ENCODE measurements around the gene EXOSC3. TPM values are rescaled to one million over a fixed set of nuclear protein-coding genes. Genes with fewer than 3 reads are reported as not detected.
"Not testable (repeated sequence)": the region's sequence is repeated elsewhere in the genome, so short reads cannot be mapped to it uniquely, and the experiment has no call there.

Gene EXOSC3
- total RNA-seq, 4 donors from 2014 or later = 32.0 to 63.5 (median 44.7) TPM

DNA sequence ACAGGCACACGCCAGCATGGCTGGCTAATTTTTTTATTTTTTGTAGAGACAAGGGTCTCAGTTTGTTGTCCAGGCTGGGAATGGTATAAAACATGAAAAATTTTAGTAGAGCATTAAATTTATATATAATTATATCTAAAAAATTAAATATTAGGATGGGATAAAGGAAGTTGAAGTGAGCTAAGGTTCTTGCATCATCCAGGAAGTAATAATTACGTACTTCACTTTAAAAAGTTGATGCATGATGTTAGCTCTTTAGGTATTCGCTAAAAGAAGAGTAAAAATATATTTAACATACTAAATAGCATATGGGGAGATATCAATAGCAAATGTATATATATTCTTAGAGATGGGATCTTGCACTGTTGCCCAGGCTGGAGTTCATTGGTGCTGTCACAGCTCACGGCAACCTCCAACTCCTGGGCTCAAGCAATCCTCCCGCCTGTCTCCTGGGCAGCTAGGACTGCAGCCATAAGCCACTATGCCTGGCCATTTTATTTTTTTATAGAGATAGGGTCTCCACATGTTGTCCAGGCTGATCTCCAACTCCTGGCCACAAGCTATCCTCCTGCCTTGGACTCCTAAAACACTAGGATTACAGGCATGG lies 28.0 kb upstream of the EXOSC3 start:
- no peak for DNase-seq
- no peaks in the 10 kb centered on the region for H3K27me3 ChIP-seq
- no peaks in the 10 kb centered on the region for H3K36me3 ChIP-seq
- H3K9me3 ChIP-seq = no peaks in the 10 kb centered on the region
- no peaks in the 10 kb centered on the region for H3K4me1 ChIP-seq
- H3K27ac ChIP-seq = no peak overlapping the region
- no peak overlapping the region for H3K4me3 ChIP-seq
- TF ChIP-seq, protein P1, sequence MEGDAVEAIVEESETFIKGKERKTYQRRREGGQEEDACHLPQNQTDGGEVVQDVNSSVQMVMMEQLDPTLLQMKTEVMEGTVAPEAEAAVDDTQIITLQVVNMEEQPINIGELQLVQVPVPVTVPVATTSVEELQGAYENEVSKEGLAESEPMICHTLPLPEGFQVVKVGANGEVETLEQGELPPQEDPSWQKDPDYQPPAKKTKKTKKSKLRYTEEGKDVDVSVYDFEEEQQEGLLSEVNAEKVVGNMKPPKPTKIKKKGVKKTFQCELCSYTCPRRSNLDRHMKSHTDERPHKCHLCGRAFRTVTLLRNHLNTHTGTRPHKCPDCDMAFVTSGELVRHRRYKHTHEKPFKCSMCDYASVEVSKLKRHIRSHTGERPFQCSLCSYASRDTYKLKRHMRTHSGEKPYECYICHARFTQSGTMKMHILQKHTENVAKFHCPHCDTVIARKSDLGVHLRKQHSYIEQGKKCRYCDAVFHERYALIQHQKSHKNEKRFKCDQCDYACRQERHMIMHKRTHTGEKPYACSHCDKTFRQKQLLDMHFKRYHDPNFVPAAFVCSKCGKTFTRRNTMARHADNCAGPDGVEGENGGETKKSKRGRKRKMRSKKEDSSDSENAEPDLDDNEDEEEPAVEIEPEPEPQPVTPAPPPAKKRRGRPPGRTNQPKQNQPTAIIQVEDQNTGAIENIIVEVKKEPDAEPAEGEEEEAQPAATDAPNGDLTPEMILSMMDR (IDR thresholded peaks at IDR 0.05) = no peak
- TF ChIP-seq POLR2A (IDR thresholded peaks at IDR 0.05) = no peak

- TF ChIP-seq, protein P1 (IDR thresholded peaks at IDR 0.05) = no peak
- TF ChIP-seq POLR2A (IDR thresholded peaks at IDR 0.05) = no peak
- no peaks in the 10 kb centered on the region for H3K4me1 ChIP-seq
- no peaks in the 10 kb centered on the region for H3K36me3 ChIP-seq
- no peak overlapping the region for H3K4me3 ChIP-seq
- H3K27me3 ChIP-seq = no peaks in the 10 kb centered on the region
- H3K27ac ChIP-seq = no peak overlapping the region
- H3K9me3 ChIP-seq = no peaks in the 10 kb centered on the region
- DNase-seq = no peak
Measured at GRCh38 chr9:37811906-37812476, 27.1 kb upstream of the EXOSC3 start.

DNA sequence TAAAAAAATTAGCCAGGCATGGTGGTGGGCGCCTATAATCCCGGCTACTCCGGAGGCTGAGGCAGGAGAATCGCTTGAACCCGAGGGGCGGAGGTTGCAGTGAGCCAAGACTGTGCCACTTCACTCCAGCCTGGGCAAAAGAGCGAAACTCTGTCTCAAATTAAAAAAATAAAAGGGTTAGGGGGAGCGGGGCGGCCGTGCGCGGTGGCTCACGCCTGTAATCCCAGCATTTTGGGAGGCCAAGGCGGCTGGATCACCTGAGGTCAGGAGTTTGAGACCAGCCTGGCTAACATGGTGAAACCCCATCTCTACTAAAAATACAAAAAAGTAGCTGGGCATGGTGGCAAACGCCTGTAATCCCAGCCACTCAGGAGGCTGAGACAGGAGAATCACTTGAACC lies 24.8 kb upstream of the EXOSC3 start:
- H3K27me3 ChIP-seq, H3K9me3 ChIP-seq, H3K27ac ChIP-seq, H3K4me1 ChIP-seq, H3K4me3 ChIP-seq, H3K36me3 ChIP-seq, DNase-seq: not testable (repeated sequence)

DNA sequence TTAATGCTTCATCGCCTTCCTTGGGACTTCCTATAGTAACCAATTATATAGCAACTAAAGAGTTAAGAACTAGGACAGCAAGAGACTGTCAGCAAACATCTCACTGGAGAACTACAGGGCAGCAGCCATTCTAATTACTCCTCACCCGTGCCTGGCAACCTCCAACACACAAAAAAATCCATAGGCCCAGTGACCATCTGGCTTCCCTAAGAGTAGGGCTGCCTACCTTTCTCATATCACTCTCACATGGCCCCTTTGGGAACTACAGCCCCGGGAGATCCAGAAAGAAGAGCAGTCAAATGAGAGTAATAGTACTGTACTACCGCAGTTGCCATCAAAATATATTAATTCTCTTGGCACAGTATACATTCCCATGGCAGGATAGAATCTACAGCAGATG lies 21.4 kb upstream of the EXOSC3 start:
- Histone ChIP-seq H3K27ac (no peak overlapping the region), H3K9me3 (no peaks in the 10 kb centered on the region), H3K4me1 (peaks cover 0 to 17% (median 13%) of the 10 kb centered on the region in 4 donors), H3K27me3 (no peaks in the 10 kb centered on the region), H3K36me3 (no peaks in the 10 kb centered on the region), H3K4me3 (no peak overlapping the region)
- no peak for TF ChIP-seq POLR2A (IDR thresholded peaks at IDR 0.05)
- TF ChIP-seq, protein P1 (IDR thresholded peaks at IDR 0.05) = no peak
- DNase-seq = no peak

- Histone ChIP-seq H3K27ac (no peak overlapping the region), H3K4me1 (peaks cover 0 to 24% (median 16%) of the 10 kb centered on the region in 4 donors), H3K36me3 (no peaks in the 10 kb centered on the region), H3K9me3 (no peaks in the 10 kb centered on the region), H3K27me3 (no peaks in the 10 kb centered on the region), H3K4me3 (peak overlapping the region; percentile 66 to 90 (median 87))
- DNase-seq = no peak
- no peak for TF ChIP-seq POLR2A (IDR thresholded peaks at IDR 0.05)
- TF ChIP-seq, protein P1 (IDR thresholded peaks at IDR 0.05) = no peak
Measured at GRCh38 chr9:37801959-37802711, 17.3 kb upstream of the EXOSC3 start.

DNA sequence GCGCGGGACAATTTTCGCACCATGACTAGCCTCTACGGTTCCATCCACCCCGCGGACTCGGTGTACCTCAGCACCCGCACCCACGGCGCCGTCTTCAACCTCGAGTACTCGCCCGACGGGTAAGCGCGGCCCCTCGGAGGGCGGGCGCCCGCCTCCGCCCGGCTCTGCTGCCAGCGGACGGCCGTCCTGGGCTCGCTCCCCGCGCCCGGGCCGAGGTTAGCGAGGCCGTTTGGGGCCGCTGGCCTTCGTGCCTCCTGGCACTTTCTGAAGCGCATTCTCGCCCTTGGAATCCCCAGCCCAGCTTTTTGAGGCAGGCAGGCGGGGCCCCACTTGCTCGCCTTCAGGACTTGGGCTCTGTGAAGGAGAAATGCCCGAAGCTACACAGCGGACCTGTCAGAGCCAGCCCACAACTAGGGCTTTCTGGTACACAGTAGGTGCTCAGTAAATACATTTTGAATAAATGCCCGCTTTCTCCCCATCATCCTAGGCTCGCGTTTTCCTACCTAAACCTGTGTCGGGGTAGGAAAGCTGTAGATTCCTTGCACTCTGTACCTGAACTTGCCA lies 16.5 kb upstream of the EXOSC3 start:
- peak; percentile 20 to 73 (median 51) for DNase-seq
- Histone ChIP-seq H3K4me1 (peaks cover 0 to 24% (median 16%) of the 10 kb centered on the region in 4 donors), H3K27me3 (no peaks in the 10 kb centered on the region), H3K4me3 (peak overlapping the region; percentile 66 to 90 (median 87)), H3K36me3 (no peaks in the 10 kb centered on the region), H3K27ac (peak overlapping the region; percentile 75 to 90 (median 86)), H3K9me3 (no peaks in the 10 kb centered on the region)
- TF ChIP-seq, protein P1 (IDR thresholded peaks at IDR 0.05) = no peak
- no peak for TF ChIP-seq POLR2A (IDR thresholded peaks at IDR 0.05)

Measured in Peyer's patch (tissue), 4 donors.